GM12873 (cell line): ENCODE data around the gene PNMA8C.

Experiments
- CTCF ChIP-seq: IDR thresholded peaks from 2 replicates; pipeline ENCODE4 v1.5.1; 2012; ENCODE audit warnings: low read depth, mild to moderate bottlenecking, moderate library complexity, low read length, control low read depth; ENCODE audit not compliant: insufficient read depth; ENCODE audit errors: missing control alignments

Gene PNMA8C

GRCh38 chr19:46427518-46428045 lies 1.2 kb downstream of the PNMA8C start:
- no peak for TF ChIP-seq CTCF

GRCh38 chr19:46426506-46427162 lies 2.1 kb downstream of the PNMA8C start:
- no peak for TF ChIP-seq CTCF

GRCh38 chr19:46426035-46426505 lies 2.7 kb downstream of the PNMA8C start:
- TF ChIP-seq CTCF = no peak

GRCh38 chr19:46423188-46423587 lies 5.5 kb downstream of the PNMA8C start:
- no peak for TF ChIP-seq CTCF

- no peak for TF ChIP-seq CTCF
Measured at GRCh38 chr19:46422344-46422743, 6.4 kb downstream of the PNMA8C start.

GRCh38 chr19:46420056-46420455 lies 8.7 kb downstream of the PNMA8C start:
- TF ChIP-seq CTCF = no peak

GRCh38 chr19:46413262-46414031 lies 15.3 kb downstream of the PNMA8C start, which contains the start of gene CCDC8:
CCDC8 (minus strand) TSS chr19:46413564; CDS start chr19:46412810, 754 bp downstream.
- no peak for TF ChIP-seq CTCF
